Neural progenitor cell (in vitro differentiated cells): ENCODE data around the gene TNN.

Experiments
- EZH2 ChIP-seq: fragments of 200-600 bp; sonication (generic); IDR thresholded peaks from 2 replicates; pipeline ENCODE4 v1.6.1; 2017; ENCODE audit warnings: antibody characterized with exemption, mild to moderate bottlenecking, moderate library complexity
- EZH2phosphoT487 ChIP-seq: fragments of 200-600 bp; sonication (generic); IDR thresholded peaks from 2 replicates; pipeline ENCODE4 v1.6.1; 2017; ENCODE audit warnings: antibody characterized with exemption
- TF ChIP-seq, protein P1 (sequence below): fragments of 200-600 bp; sonication (generic); IDR thresholded peaks from 2 replicates; pipeline ENCODE4 v1.5.1; 2017; ENCODE audit warnings: antibody characterized with exemption, mild to moderate bottlenecking

DNA sequence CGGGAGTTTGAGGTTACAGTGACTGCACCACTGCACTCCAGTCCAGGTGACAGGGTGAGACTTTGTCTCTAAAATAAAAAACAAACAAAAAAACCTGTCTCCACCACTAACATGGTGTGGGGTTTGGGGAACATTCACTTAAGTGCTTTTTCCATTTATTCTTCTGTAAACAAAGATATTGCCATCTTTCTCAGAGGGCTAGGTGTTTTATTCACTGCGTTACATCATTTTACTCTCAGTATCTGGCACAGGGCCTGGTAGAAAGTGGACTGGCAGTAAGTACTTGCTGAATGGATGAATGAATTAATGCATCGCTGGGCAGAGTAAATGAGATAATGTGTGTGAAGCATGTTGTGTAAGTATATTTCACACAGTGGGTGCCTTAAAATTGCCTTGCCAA is 104.9 kb downstream of the TNN start:
- TF ChIP-seq, protein P1, sequence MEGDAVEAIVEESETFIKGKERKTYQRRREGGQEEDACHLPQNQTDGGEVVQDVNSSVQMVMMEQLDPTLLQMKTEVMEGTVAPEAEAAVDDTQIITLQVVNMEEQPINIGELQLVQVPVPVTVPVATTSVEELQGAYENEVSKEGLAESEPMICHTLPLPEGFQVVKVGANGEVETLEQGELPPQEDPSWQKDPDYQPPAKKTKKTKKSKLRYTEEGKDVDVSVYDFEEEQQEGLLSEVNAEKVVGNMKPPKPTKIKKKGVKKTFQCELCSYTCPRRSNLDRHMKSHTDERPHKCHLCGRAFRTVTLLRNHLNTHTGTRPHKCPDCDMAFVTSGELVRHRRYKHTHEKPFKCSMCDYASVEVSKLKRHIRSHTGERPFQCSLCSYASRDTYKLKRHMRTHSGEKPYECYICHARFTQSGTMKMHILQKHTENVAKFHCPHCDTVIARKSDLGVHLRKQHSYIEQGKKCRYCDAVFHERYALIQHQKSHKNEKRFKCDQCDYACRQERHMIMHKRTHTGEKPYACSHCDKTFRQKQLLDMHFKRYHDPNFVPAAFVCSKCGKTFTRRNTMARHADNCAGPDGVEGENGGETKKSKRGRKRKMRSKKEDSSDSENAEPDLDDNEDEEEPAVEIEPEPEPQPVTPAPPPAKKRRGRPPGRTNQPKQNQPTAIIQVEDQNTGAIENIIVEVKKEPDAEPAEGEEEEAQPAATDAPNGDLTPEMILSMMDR: no peak
- TF ChIP-seq EZH2phosphoT487: no peak
- TF ChIP-seq EZH2: no peak
